ENCODE results near the gene SLC35E4.
"Not testable (repeated sequence)": the region's sequence is repeated elsewhere in the genome, so short reads cannot be mapped to it uniquely, and the experiment has no call there.

Gene SLC35E4

GRCh38 chr22:30635273-30636225 lies at the start of gene SLC35E4:
TSS of gene SLC35E4 (plus strand) at chr22:30635781. CDS start at chr22:30636451, 670 bp downstream.
- Histone ChIP-seq H3K4me2 (peak within 1 kb of the TSS; percentile 95 to 100 (median 99)), H4K20me1 (peaks cover 0 to 15% (median 1%) of the 10 kb centered on the region in 11 experiments; a peak in 6 of 22 replicates), H3K36me3 (peaks cover 0 to 8% (median 6%) of the 10 kb centered on the region in 11 experiments; a peak in 5 of 22 replicates), H3K4me1 (peaks cover 25 to 47% (median 39%) of the 10 kb centered on the region in 10 experiments), H3K9me3 (replicated peaks in 1 of 11) (peaks cover 9 to 20% (median 12%) of the 10 kb centered on the region in 11 experiments; a peak in 21 of 22 replicates), H3K4me3 (peak within 1 kb of the TSS; percentile 60 to 80 (median 73)), H3K27me3 (no peaks in the 10 kb centered on the region), H3K9ac (peak within 1 kb of the TSS; percentile 76 to 89 (median 85)), H3K27ac (peak within 1 kb of the TSS; percentile 54 to 89 (median 83); a peak in 21 of 22 replicates)
- no peak for TF ChIP-seq Cebpa-rat (IDR thresholded peaks at IDR 0.05)

- Histone ChIP-seq H3K9me3 (replicated peaks in 1 of 11) (no peaks in the 10 kb centered on the region), H3K36me3 (peaks cover 76 to 90% (median 85%) of the 10 kb centered on the region in 11 experiments), H4K20me1 (peaks cover 0 to 91% (median 73%) of the 10 kb centered on the region in 11 experiments; a peak in 17 of 22 replicates), H3K4me1 (peaks cover 36 to 53% (median 45%) of the 10 kb centered on the region in 10 experiments), H3K9ac (no peak overlapping the region), H3K27ac (no peak overlapping the region), H3K4me2 (no peak overlapping the region), H3K27me3 (no peaks in the 10 kb centered on the region), H3K4me3 (no peak overlapping the region)
- no peak for TF ChIP-seq Cebpa-rat (IDR thresholded peaks at IDR 0.05)
Observed at GRCh38 chr22:30586414-30586813, 49.2 kb upstream of the SLC35E4 start.

- no peak for TF ChIP-seq Cebpa-rat (IDR thresholded peaks at IDR 0.05)
- H3K9ac ChIP-seq = peak overlapping the region; percentile 87 to 97 (median 93)
- H3K4me1 ChIP-seq = peaks cover 12 to 26% (median 19%) of the 10 kb centered on the region in 10 experiments
- no peaks in the 10 kb centered on the region for H3K9me3 ChIP-seq (replicated peaks in 1 of 11)
- peak overlapping the region; percentile 82 to 96 (median 90) for H3K4me2 ChIP-seq
- H3K27me3 ChIP-seq = no peaks in the 10 kb centered on the region
- H3K36me3 ChIP-seq = peaks cover 36 to 46% (median 40%) of the 10 kb centered on the region in 11 experiments
- H4K20me1 ChIP-seq = peaks cover 0 to 46% (median 34%) of the 10 kb centered on the region in 11 experiments; a peak in 13 of 22 replicates
- H3K27ac ChIP-seq = peak overlapping the region; percentile 91 to 97 (median 93); a peak in 21 of 22 replicates
- peak overlapping the region; percentile 73 to 97 (median 85) for H3K4me3 ChIP-seq
Observed at GRCh38 chr22:30591191-30591587, 44.4 kb upstream of the SLC35E4 start.

- Histone ChIP-seq H3K9ac (peak within 1 kb of the TSS; percentile 87 to 97 (median 93)), H3K4me2 (peak within 1 kb of the TSS; percentile 82 to 96 (median 90)), H3K4me3 (peak within 1 kb of the TSS; percentile 73 to 97 (median 85)), H3K36me3 (peaks cover 30 to 40% (median 34%) of the 10 kb centered on the region in 11 experiments), H3K4me1 (peaks cover 12 to 26% (median 19%) of the 10 kb centered on the region in 10 experiments), H3K9me3 (replicated peaks in 1 of 11) (no peaks in the 10 kb centered on the region), H3K27me3 (no peaks in the 10 kb centered on the region), H3K27ac (peak within 1 kb of the TSS; percentile 91 to 97 (median 93)), H4K20me1 (peaks cover 0 to 40% (median 31%) of the 10 kb centered on the region in 11 experiments; a peak in 12 of 22 replicates)
- no peak for TF ChIP-seq Cebpa-rat (IDR thresholded peaks at IDR 0.05)
Observed at GRCh38 chr22:30591588-30592359, 43.8 kb upstream of the SLC35E4 start, which contains the start of gene PES1. TSS of gene PES1 (minus strand) at chr22:30591910. CDS start at chr22:30591833, 77 bp downstream.

GRCh38 chr22:30592360-30592713 lies 43.2 kb upstream of the SLC35E4 start:
- H3K27ac ChIP-seq = peak overlapping the region in 7 of 11 experiments; percentile 91 to 97 (median 94); a peak in 7 of 22 replicates

GRCh38 chr22:30596199-30596598 lies 39.4 kb upstream of the SLC35E4 start:
- no peak overlapping the region for H3K27ac ChIP-seq
- no peaks in the 10 kb centered on the region for H3K27me3 ChIP-seq
- TF ChIP-seq Cebpa-rat (IDR thresholded peaks at IDR 0.05) = no peak
- no peak overlapping the region for H3K9ac ChIP-seq
- no peak overlapping the region for H3K4me3 ChIP-seq
- no peak overlapping the region for H3K4me2 ChIP-seq
- H3K9me3 ChIP-seq (replicated peaks in 1 of 11) = 0 out of 22 replicates have a peak, but pooled peaks cover 0 to 6% (median 0%) of the 10 kb centered on the region in 11 experiments
- H3K4me1 ChIP-seq = peaks cover 0 to 11% (median 7%) of the 10 kb centered on the region in 10 experiments; a peak in 14 of 20 replicates
- H3K36me3 ChIP-seq = no peaks in the 10 kb centered on the region
- H4K20me1 ChIP-seq = no peaks in the 10 kb centered on the region

More at GRCh38 chr22:30592360-30592713, 43.2 kb upstream of the SLC35E4 start:
- Histone ChIP-seq H3K4me3 (peak overlapping the region in 5 of 10 experiments; percentile 13 to 84 (median 73); a peak in 5 of 20 replicates), H3K9ac (peak overlapping the region in 7 of 11 experiments; percentile 87 to 97 (median 96); a peak in 10 of 22 replicates), H3K36me3 (peaks cover 24 to 34% (median 29%) of the 10 kb centered on the region in 11 experiments), H3K4me2 (peak overlapping the region; percentile 33 to 96 (median 85)), H3K4me1 (peaks cover 12 to 26% (median 19%) of the 10 kb centered on the region in 10 experiments), H4K20me1 (peaks cover 0 to 35% (median 27%) of the 10 kb centered on the region in 11 experiments; a peak in 11 of 22 replicates)
- not testable (repeated sequence) for H3K9me3 ChIP-seq (replicated peaks in 1 of 11); H3K27me3 ChIP-seq

- H3K27me3 ChIP-seq = no peaks in the 10 kb centered on the region
- no peak overlapping the region for H3K9ac ChIP-seq
- no peak overlapping the region for H3K27ac ChIP-seq
- no peak for TF ChIP-seq Cebpa-rat (IDR thresholded peaks at IDR 0.05)
- H4K20me1 ChIP-seq = no peaks in the 10 kb centered on the region
- H3K4me1 ChIP-seq = peaks cover 0 to 13% (median 8%) of the 10 kb centered on the region in 10 experiments; a peak in 14 of 20 replicates
- no peaks in the 10 kb centered on the region for H3K36me3 ChIP-seq
- no peak overlapping the region for H3K4me3 ChIP-seq
- no peak overlapping the region for H3K4me2 ChIP-seq
- 0 out of 22 replicates have a peak, but pooled peaks cover 0 to 6% (median 0%) of the 10 kb centered on the region in 11 experiments for H3K9me3 ChIP-seq (replicated peaks in 1 of 11)
Observed at GRCh38 chr22:30596886-30597285, 38.7 kb upstream of the SLC35E4 start.

- no peak overlapping the region for H3K27ac ChIP-seq
- no peak overlapping the region for H3K9ac ChIP-seq
- H3K4me2 ChIP-seq = no peak overlapping the region
- H3K4me1 ChIP-seq = peaks cover 0 to 9% (median 0%) of the 10 kb centered on the region in 10 experiments; a peak in 2 of 20 replicates
- no peak overlapping the region for H3K4me3 ChIP-seq
- H3K9me3 ChIP-seq (replicated peaks in 1 of 11) = 0 out of 22 replicates have a peak, but pooled peaks cover 0 to 6% (median 0%) of the 10 kb centered on the region in 11 experiments
- 0 out of 22 replicates have a peak, but pooled peaks cover 0 to under 1% (median 0%) of the 10 kb centered on the region in 11 experiments for H3K36me3 ChIP-seq
- no peaks in the 10 kb centered on the region for H3K27me3 ChIP-seq
- TF ChIP-seq Cebpa-rat (IDR thresholded peaks at IDR 0.05) = no peak
- no peaks in the 10 kb centered on the region for H4K20me1 ChIP-seq
Observed at GRCh38 chr22:30598986-30599385, 36.6 kb upstream of the SLC35E4 start.

All from BLaER1 treated with 17β-estradiol and CSF1 and Interleukin-3, amounts not matched to agents 10 nM and 100 nM (cell line).